B cell (primary cell): ENCODE measurements around the gene USO1. TPM values are rescaled to one million over a fixed set of nuclear protein-coding genes. Genes with fewer than 3 reads are reported as not detected.

Source experiments
- ATAC-seq: fragments of 200-7000 bp; cut with Tn5 transposase; one replicate; pipeline ENCODE4 v1.10.0; 2021; ENCODE audit warnings: low read depth, mild to moderate bottlenecking, moderate number of reproducible peaks, moderate library complexity
- CTCF ChIA-PET: fragments of 350-600 bp; sonication (Branson Sonifier 250); formaldehyde crosslinking; loops from one replicate; lab custom pipeline; 2021; ENCODE audit warnings: antibody characterized with exemption, inconsistent platforms; lab: Charles Lee
- POLR2A ChIA-PET: fragments of 350-600 bp; sonication (Branson Sonifier 250); formaldehyde crosslinking; loops from one replicate; lab custom pipeline; 2021; ENCODE audit warnings: antibody characterized with exemption; lab: Charles Lee
- DNase-seq: peaks from one replicate; pipeline ENCODE4 v3.0.0; 2013
- H2AFZ ChIP-seq: 2 replicates; pipeline ENCODE4 v1.6.1; 2012; ENCODE audit warnings: mild to moderate bottlenecking, low read depth, low read length; ENCODE audit not compliant: insufficient read depth, poor library complexity, severe bottlenecking
- H3K27ac ChIP-seq, 2 donors: 1 replicate in 1 of 2; 2 replicates in 1 of 2; pipeline ENCODE4 v1.5.1; 2012 to 2013; ENCODE audit warnings: low read length in 2 of 2, mild to moderate bottlenecking in 2 of 2, moderate library complexity in 1 of 2
- H3K27me3 ChIP-seq, 4 experiments: fragments of 200-600 bp in 1 of 4; sonication (generic) in 1 of 4; replicated peaks in 1 of 4; 1 replicate in 2 of 4; 2 replicates in 2 of 4; pipeline versions ENCODE4 v1.6.1 to v1.7.0; 2013 to 2016; ENCODE audit warnings: low read length in 3 of 4, mild to moderate bottlenecking in 2 of 4, mixed read lengths in 1 of 4, moderate library complexity in 1 of 4; ENCODE audit not compliant: insufficient read depth in 4 of 4, control insufficient read depth in 3 of 4; ENCODE audit errors: control extremely low read depth in 1 of 4
- H3K36me3 ChIP-seq, 2 experiments: replicated peaks in 1 of 2; 1 replicate in 1 of 2; 2 replicates in 1 of 2; pipeline versions ENCODE4 v1.6.1 to v1.7.1; 2013; ENCODE audit warnings: low read length in 1 of 2; ENCODE audit not compliant: insufficient read depth in 2 of 2, control insufficient read depth in 1 of 2; ENCODE audit errors: control extremely low read depth in 1 of 2, extremely low read depth in 1 of 2
- H3K4me1 ChIP-seq, 2 donors: fragments of 200-600 bp in 1 of 2; sonication (generic) in 1 of 2; 1 replicate in 1 of 2; 2 replicates in 1 of 2; pipeline versions ENCODE4 v1.5.1 to v1.6.1; 2013 to 2017; ENCODE audit warnings: low read length in 2 of 2; ENCODE audit not compliant: control insufficient read depth in 2 of 2, insufficient read depth in 2 of 2
- H3K4me2 ChIP-seq: replicated peaks from 2 replicates; pipeline ENCODE3; 2012; ENCODE audit warnings: mild to moderate bottlenecking, low read depth, low read length; ENCODE audit not compliant: poor library complexity, severe bottlenecking
- H3K4me3 ChIP-seq, 5 experiments: fragments of 200-600 bp in 1 of 5; sonication (generic) in 1 of 5; 1 replicate in 3 of 5; 2 replicates in 2 of 5; pipeline versions ENCODE4 v1.5.1 to v1.7.0; 2011 to 2016; ENCODE audit warnings: low read length in 4 of 5, mild to moderate bottlenecking in 4 of 5, low read depth in 2 of 5, control low read depth in 1 of 5, moderate library complexity in 1 of 5; ENCODE audit not compliant: insufficient read depth in 1 of 5; ENCODE audit errors: control extremely low read depth in 1 of 5, extremely low read depth in 1 of 5
- H3K79me2 ChIP-seq: fragments of 200-600 bp; sonication (generic); one replicate; pipeline ENCODE4 v1.6.0; 2016; ENCODE audit warnings: low read length; ENCODE audit not compliant: control insufficient read depth, insufficient read depth
- H3K9ac ChIP-seq: fragments of 200-600 bp; sonication (generic); 2 replicates; pipeline ENCODE4 v1.6.1; 2017; ENCODE audit warnings: mild to moderate bottlenecking, low read length, moderate library complexity
- H3K9me3 ChIP-seq, 3 donors: one replicate each; pipeline versions ENCODE4 v1.6.1 to v1.7.1; 2013; ENCODE audit warnings: low read length in 2 of 3; ENCODE audit not compliant: control insufficient read depth in 2 of 3, insufficient read depth in 1 of 3; ENCODE audit errors: control extremely low read depth in 1 of 3
- H4K20me1 ChIP-seq: 2 replicates; pipeline ENCODE4 v1.6.0; 2012; ENCODE audit warnings: mild to moderate bottlenecking, low read length; ENCODE audit not compliant: insufficient read depth, control insufficient read depth, poor library complexity, severe bottlenecking
- H3K27ac Mint-ChIP-seq: one replicate; pipeline ENCODE4 v1.8.0; 2021; ENCODE audit warnings: mixed read lengths
- H3K27me3 Mint-ChIP-seq: one replicate; pipeline ENCODE4 v1.8.0; 2021; ENCODE audit warnings: mixed read lengths
- H3K4me1 Mint-ChIP-seq: one replicate; pipeline ENCODE4 v1.8.0; 2021; ENCODE audit warnings: mixed read lengths
- H3K4me3 Mint-ChIP-seq: one replicate; pipeline ENCODE4 v1.8.0; 2021; ENCODE audit warnings: mixed read lengths
- H3K9me3 Mint-ChIP-seq: one replicate; pipeline ENCODE4 v1.8.0; 2022; ENCODE audit warnings: mixed read lengths; ENCODE audit not compliant: insufficient read depth
- EZH2 ChIP-seq: IDR thresholded peaks from 2 replicates; pipeline ENCODE4 v1.6.1; 2012; ENCODE audit warnings: borderline replicate concordance, low read depth, mild to moderate bottlenecking, moderate library complexity, low read length; ENCODE audit not compliant: insufficient read depth, poor library complexity, severe bottlenecking
- WGBS: methylation state at CpG from one replicate; pipeline ENCODE4 v1.1.5; 2013; ENCODE audit warnings: missing lambda C conversion rate; ENCODE audit not compliant: insufficient coverage; 5-methylcytosine and 5-hydroxymethylcytosine counted together
- intact Hi-C: fragments of 100-400 bp; cut with micrococcal nuclease; formaldehyde crosslinking; loops from one replicate; pipeline ENCODE4 v1.10.0; 2022
- polyA plus RNA-seq: library from polyadenylated mRNA; depleted of rRNA; stranded (reverse); fragments of >200 nt; gene quantifications from 2 replicates; pipeline ENCODE4 v1.2.3, GENCODE V29; 2012
- total RNA-seq, 2 donors: library from RNA; stranded (reverse); fragments of 120-200 nt in 1 of 2; gene quantifications; 1 replicate in 1 of 2; 2 replicates in 1 of 2; pipeline versions ENCODE4 v1.2.3 to v1.2.4, GENCODE V29; 2013 to 2022
- TF ChIP-seq, protein P1 (sequence below): fragments of 200-600 bp; IDR thresholded peaks from one replicate; pipeline ENCODE4 v1.8.0; 2022; ENCODE audit warnings: antibody characterized with exemption, mild to moderate bottlenecking

The USO1 gene
- total and polyA plus RNA-seq, 2 donors (not counting 1 experiment from before 2014, with no cell fraction given): 12.3 to 45.0 TPM

DNA sequence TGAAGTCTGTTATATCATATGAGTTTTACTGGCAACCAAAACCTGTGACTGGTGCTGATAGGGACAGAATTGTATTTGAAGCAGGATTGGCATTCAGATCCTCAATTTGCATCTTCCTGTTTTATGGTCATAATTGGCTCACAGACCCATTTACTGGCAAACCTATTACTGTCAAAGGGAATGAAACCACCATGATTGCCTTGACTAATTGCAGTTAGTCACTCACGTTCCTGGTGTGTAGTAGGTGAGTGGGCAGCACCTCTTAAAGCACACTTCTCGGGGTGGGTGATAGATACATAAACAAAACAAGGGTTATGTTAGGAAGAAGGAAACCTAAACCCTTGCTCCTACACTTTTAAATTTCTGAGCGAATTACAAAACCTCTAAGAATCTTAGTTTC, 96.8 kb downstream of the USO1 start:
- POLR2A ChIA-PET: no interaction called here
- H3K9me3 ChIP-seq: no peaks in the 10 kb centered on the region
- TF ChIP-seq, protein P1, sequence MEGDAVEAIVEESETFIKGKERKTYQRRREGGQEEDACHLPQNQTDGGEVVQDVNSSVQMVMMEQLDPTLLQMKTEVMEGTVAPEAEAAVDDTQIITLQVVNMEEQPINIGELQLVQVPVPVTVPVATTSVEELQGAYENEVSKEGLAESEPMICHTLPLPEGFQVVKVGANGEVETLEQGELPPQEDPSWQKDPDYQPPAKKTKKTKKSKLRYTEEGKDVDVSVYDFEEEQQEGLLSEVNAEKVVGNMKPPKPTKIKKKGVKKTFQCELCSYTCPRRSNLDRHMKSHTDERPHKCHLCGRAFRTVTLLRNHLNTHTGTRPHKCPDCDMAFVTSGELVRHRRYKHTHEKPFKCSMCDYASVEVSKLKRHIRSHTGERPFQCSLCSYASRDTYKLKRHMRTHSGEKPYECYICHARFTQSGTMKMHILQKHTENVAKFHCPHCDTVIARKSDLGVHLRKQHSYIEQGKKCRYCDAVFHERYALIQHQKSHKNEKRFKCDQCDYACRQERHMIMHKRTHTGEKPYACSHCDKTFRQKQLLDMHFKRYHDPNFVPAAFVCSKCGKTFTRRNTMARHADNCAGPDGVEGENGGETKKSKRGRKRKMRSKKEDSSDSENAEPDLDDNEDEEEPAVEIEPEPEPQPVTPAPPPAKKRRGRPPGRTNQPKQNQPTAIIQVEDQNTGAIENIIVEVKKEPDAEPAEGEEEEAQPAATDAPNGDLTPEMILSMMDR: no peak
- TF ChIP-seq EZH2: no peak
- Mint-ChIP-seq H3K4me1 (no peaks in the 10 kb centered on the region), H3K27ac (no peak overlapping the region), H3K27me3 (peaks cover 5% of the 10 kb centered on the region), H3K4me3 (no peak overlapping the region), H3K9me3 (no peaks in the 10 kb centered on the region)
- H3K4me1 ChIP-seq: no peaks in the 10 kb centered on the region
- no peak overlapping the region for H3K27ac ChIP-seq
- WGBS: no CpG with 5 or more reads among the region's 3 CpGs
- H3K4me2 ChIP-seq: no peak overlapping the region
- intact Hi-C loops: no loop called here
- ATAC-seq (no peak), DNase-seq (no peak)
- H4K20me1 ChIP-seq: no peaks in the 10 kb centered on the region
- CTCF ChIA-PET: no interaction called here
- H3K36me3 ChIP-seq: no peaks in the 10 kb centered on the region
- H2AFZ ChIP-seq: no peak overlapping the region
- H3K79me2 ChIP-seq: no peaks in the 10 kb centered on the region
- no peaks in the 10 kb centered on the region for H3K27me3 ChIP-seq
- no peak overlapping the region for H3K4me3 ChIP-seq
- H3K9ac ChIP-seq: no peak overlapping the region

DNA sequence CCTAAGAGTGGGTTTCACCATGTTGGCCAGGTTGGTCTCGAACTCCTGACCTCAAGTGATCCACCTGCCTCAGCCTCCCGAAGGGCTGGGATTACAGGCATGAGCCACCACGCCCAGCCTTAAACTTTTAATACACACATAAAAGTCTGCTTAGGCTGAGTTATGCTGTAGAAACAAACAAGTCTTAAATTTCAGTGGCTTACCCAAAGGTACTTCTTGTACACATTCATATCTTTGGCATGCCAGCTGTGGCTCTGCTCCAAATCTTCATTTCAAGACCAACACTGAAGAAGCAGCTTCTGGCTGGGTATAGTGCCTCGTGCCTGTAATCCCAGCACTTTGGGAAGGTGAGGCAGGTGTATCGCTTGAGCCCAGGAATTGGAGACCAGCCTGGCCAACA, 97.6 kb downstream of the USO1 start:
- no peak overlapping the region for H3K27ac ChIP-seq
- intact Hi-C loops: no loop called here
- Mint-ChIP-seq H3K9me3 (no peaks in the 10 kb centered on the region), H3K27ac (no peak overlapping the region), H3K4me3 (no peak overlapping the region), H3K4me1 (no peaks in the 10 kb centered on the region), H3K27me3 (peaks cover 5% of the 10 kb centered on the region)
- WGBS: 90% methylated on average over 3 of the region's 5 CpGs
- H4K20me1 ChIP-seq: no peaks in the 10 kb centered on the region
- TF ChIP-seq, protein P1: no peak
- TF ChIP-seq EZH2: no peak
- ChIA-PET CTCF (no interaction called here), POLR2A (no interaction called here)
- no peak overlapping the region for H2AFZ ChIP-seq
- H3K4me3 ChIP-seq: no peak overlapping the region
- H3K79me2 ChIP-seq: no peaks in the 10 kb centered on the region
- ATAC-seq (no peak), DNase-seq (no peak)
- no peaks in the 10 kb centered on the region for H3K27me3 ChIP-seq
- H3K9ac ChIP-seq: no peak overlapping the region
- no peaks in the 10 kb centered on the region for H3K36me3 ChIP-seq
- no peaks in the 10 kb centered on the region for H3K4me1 ChIP-seq
- no peaks in the 10 kb centered on the region for H3K9me3 ChIP-seq
- no peak overlapping the region for H3K4me2 ChIP-seq
